ENCODE results near the gene INPP4B. TPM values are rescaled to one million over a fixed set of nuclear protein-coding genes. Genes with fewer than 3 reads are reported as not detected.

Gene INPP4B
- total RNA-seq, 2 experiments from 2014 or later = 35.4 to 43.0 TPM

- Mint-ChIP-seq H3K27me3 (no peaks in the 10 kb centered on the region), H3K4me1 (peaks cover 16% of the 10 kb centered on the region), H3K9me3 (peaks cover 2% of the 10 kb centered on the region), H3K4me3 (peak overlapping the region; percentile 70), H3K36me3 (peaks cover 4% of the 10 kb centered on the region), H3K27ac (peak overlapping the region; percentile 45)
- ATAC-seq (ENCODE audit: low read depth) (no peak), DNase-seq (no peak)
- POLR2A ChIA-PET = interaction anchor here (2.1 kb wide), 1 partner anchor 161 kb away, joined by 7 read pairs; no protein-coding TSS in a partner anchor
Observed at GRCh38 chr4:142566243-142566642, 279.9 kb downstream of the INPP4B start.

- H3K27me3 Mint-ChIP-seq = no peaks in the 10 kb centered on the region
- POLR2A ChIA-PET = no interaction called here
- DNase-seq (no peak), ATAC-seq (ENCODE audit: low read depth) (peak; percentile 41)
- peaks cover 16% of the 10 kb centered on the region for H3K4me1 Mint-ChIP-seq
- H3K27ac Mint-ChIP-seq = peak overlapping the region; percentile 45
- H3K36me3 Mint-ChIP-seq = peaks cover 4% of the 10 kb centered on the region
- H3K4me3 Mint-ChIP-seq = peak overlapping the region; percentile 70
- H3K9me3 Mint-ChIP-seq = peaks cover 2% of the 10 kb centered on the region
Observed at GRCh38 chr4:142565771-142566170, 280.3 kb downstream of the INPP4B start.

GRCh38 chr4:142563682-142564291 is 282.3 kb downstream of the INPP4B start:
- peaks cover 2% of the 10 kb centered on the region for H3K36me3 Mint-ChIP-seq
- DNase-seq = no peak
- no peaks in the 10 kb centered on the region for H3K27me3 Mint-ChIP-seq
- no peak overlapping the region for H3K4me3 Mint-ChIP-seq
- H3K9me3 Mint-ChIP-seq = peaks cover 2% of the 10 kb centered on the region
- no peak for ATAC-seq (ENCODE audit: low read depth)
- POLR2A ChIA-PET = no interaction called here
- H3K4me1 Mint-ChIP-seq = peaks cover 16% of the 10 kb centered on the region
- H3K27ac Mint-ChIP-seq = no peak overlapping the region

- POLR2A ChIA-PET = no interaction called here
- H3K27me3 Mint-ChIP-seq = no peaks in the 10 kb centered on the region
- peaks cover 2% of the 10 kb centered on the region for H3K9me3 Mint-ChIP-seq
- H3K4me1 Mint-ChIP-seq = peaks cover 7% of the 10 kb centered on the region
- peaks cover 2% of the 10 kb centered on the region for H3K36me3 Mint-ChIP-seq
- DNase-seq = no peak
- no peak for ATAC-seq (ENCODE audit: low read depth)
- no peak overlapping the region for H3K27ac Mint-ChIP-seq
- no peak overlapping the region for H3K4me3 Mint-ChIP-seq
Observed at GRCh38 chr4:142559986-142560385, 286.1 kb downstream of the INPP4B start.

- no peaks in the 10 kb centered on the region for H3K27me3 Mint-ChIP-seq
- H3K36me3 Mint-ChIP-seq = peaks cover 2% of the 10 kb centered on the region
- DNase-seq (no peak), ATAC-seq (ENCODE audit: low read depth) (no peak)
- H3K4me3 Mint-ChIP-seq = no peak overlapping the region
- POLR2A ChIA-PET = no interaction called here
- H3K9me3 Mint-ChIP-seq = peaks cover 2% of the 10 kb centered on the region
- peaks cover 7% of the 10 kb centered on the region for H3K4me1 Mint-ChIP-seq
- H3K27ac Mint-ChIP-seq = no peak overlapping the region
Observed at GRCh38 chr4:142558851-142559250, 287.2 kb downstream of the INPP4B start.

- H3K9me3 Mint-ChIP-seq = peaks cover 2% of the 10 kb centered on the region
Observed at GRCh38 chr4:142557239-142557801, 288.8 kb downstream of the INPP4B start.

GRCh38 chr4:142556570-142557238 is 289.4 kb downstream of the INPP4B start:
- Mint-ChIP-seq H3K27ac (no peak overlapping the region), H3K4me1 (peaks cover 12% of the 10 kb centered on the region), H3K27me3 (no peaks in the 10 kb centered on the region), H3K9me3 (no peaks in the 10 kb centered on the region), H3K4me3 (no peak overlapping the region), H3K36me3 (peaks cover 3% of the 10 kb centered on the region)
- ATAC-seq (ENCODE audit: low read depth) (no peak), DNase-seq (no peak)
- POLR2A ChIA-PET = no interaction called here

More at GRCh38 chr4:142557239-142557801, 288.8 kb downstream of the INPP4B start:
- Mint-ChIP-seq H3K27me3 (no peaks in the 10 kb centered on the region), H3K4me1 (peaks cover 12% of the 10 kb centered on the region), H3K27ac (no peak overlapping the region), H3K36me3 (peaks cover 5% of the 10 kb centered on the region), H3K4me3 (no peak overlapping the region)
- ATAC-seq (ENCODE audit: low read depth) (no peak), DNase-seq (no peak)
- POLR2A ChIA-PET = no interaction called here

GRCh38 chr4:142556048-142556447 is 290.1 kb downstream of the INPP4B start:
- POLR2A ChIA-PET = no interaction called here
- H3K4me3 Mint-ChIP-seq = no peak overlapping the region
- H3K27ac Mint-ChIP-seq = no peak overlapping the region
- H3K4me1 Mint-ChIP-seq = peaks cover 12% of the 10 kb centered on the region
- H3K27me3 Mint-ChIP-seq = no peaks in the 10 kb centered on the region
- DNase-seq (no peak), ATAC-seq (ENCODE audit: low read depth) (no peak)
- no peaks in the 10 kb centered on the region for H3K9me3 Mint-ChIP-seq
- peaks cover 3% of the 10 kb centered on the region for H3K36me3 Mint-ChIP-seq

- POLR2A ChIA-PET = no interaction called here
- H3K4me3 Mint-ChIP-seq = no peak overlapping the region
- H3K9me3 Mint-ChIP-seq = no peaks in the 10 kb centered on the region
- no peaks in the 10 kb centered on the region for H3K27me3 Mint-ChIP-seq
- DNase-seq (no peak), ATAC-seq (ENCODE audit: low read depth) (no peak)
- H3K27ac Mint-ChIP-seq = no peak overlapping the region
- H3K4me1 Mint-ChIP-seq = peaks cover 16% of the 10 kb centered on the region
- H3K36me3 Mint-ChIP-seq = peaks cover 3% of the 10 kb centered on the region
Observed at GRCh38 chr4:142554412-142554811, 291.7 kb downstream of the INPP4B start.

- DNase-seq = no peak
- POLR2A ChIA-PET = no interaction called here
- Mint-ChIP-seq H3K27ac (no peak overlapping the region), H3K4me1 (peaks cover 11% of the 10 kb centered on the region), H3K36me3 (peaks cover 3% of the 10 kb centered on the region), H3K4me3 (no peak overlapping the region), H3K9me3 (no peaks in the 10 kb centered on the region), H3K27me3 (no peaks in the 10 kb centered on the region)
- no peak for ATAC-seq (ENCODE audit: low read depth)
Observed at GRCh38 chr4:142551517-142552305, 294.4 kb downstream of the INPP4B start.

GRCh38 chr4:142550965-142551364 is 295.1 kb downstream of the INPP4B start:
- Mint-ChIP-seq H3K9me3 (peaks cover 2% of the 10 kb centered on the region), H3K36me3 (peaks cover 3% of the 10 kb centered on the region), H3K4me1 (peaks cover 11% of the 10 kb centered on the region), H3K27ac (no peak overlapping the region), H3K27me3 (no peaks in the 10 kb centered on the region), H3K4me3 (no peak overlapping the region)
- POLR2A ChIA-PET = no interaction called here
- DNase-seq (no peak), ATAC-seq (ENCODE audit: low read depth) (no peak)

- H3K9me3 Mint-ChIP-seq = peaks cover 3% of the 10 kb centered on the region
- POLR2A ChIA-PET = no interaction called here
- peak; percentile 47 for ATAC-seq (ENCODE audit: low read depth)
- H3K4me3 Mint-ChIP-seq = no peak overlapping the region
- peaks cover 3% of the 10 kb centered on the region for H3K36me3 Mint-ChIP-seq
- H3K27me3 Mint-ChIP-seq = no peaks in the 10 kb centered on the region
- H3K4me1 Mint-ChIP-seq = peaks cover 11% of the 10 kb centered on the region
- no peak overlapping the region for H3K27ac Mint-ChIP-seq
- DNase-seq = no peak
Observed at GRCh38 chr4:142549726-142550463, 296.2 kb downstream of the INPP4B start.

GRCh38 chr4:142549248-142549647 is 296.9 kb downstream of the INPP4B start:
- no peak for DNase-seq
- no peak overlapping the region for H3K27ac Mint-ChIP-seq
- H3K9me3 Mint-ChIP-seq = peaks cover 3% of the 10 kb centered on the region
- no peaks in the 10 kb centered on the region for H3K27me3 Mint-ChIP-seq
- H3K36me3 Mint-ChIP-seq = peaks cover 3% of the 10 kb centered on the region
- peaks cover 12% of the 10 kb centered on the region for H3K4me1 Mint-ChIP-seq
- no peak overlapping the region for H3K4me3 Mint-ChIP-seq
- no peak for ATAC-seq (ENCODE audit: low read depth)
- POLR2A ChIA-PET = no interaction called here

Measured in activated naive CD8-positive, alpha-beta T cell treated with anti-CD3 and anti-CD28 coated beads, Interleukin-2, amount 10 ng/mL, durations not matched to agents 7 days and 5 days (primary cell).